Upper lobe of left lung (tissue), 4 donors: ENCODE measurements around the gene ELOVL6.

Experiments
- EP300 ChIP-seq, 4 donors: sonication (generic); formaldehyde crosslinking; IDR thresholded peaks; one replicate each; pipeline ENCODE4 v1.5.1; 2017; ENCODE audit warnings: antibody characterized with exemption in 4 of 4, control low read depth in 2 of 4
- POLR2A ChIP-seq, 4 donors: fragments of 450-650 bp; IDR thresholded peaks; one replicate each; pipeline ENCODE4 v1.5.1; 2016 to 2017; ENCODE audit warnings: antibody characterized with exemption in 4 of 4, mild to moderate bottlenecking in 2 of 4
- TF ChIP-seq, protein P1 (sequence below), 6 experiments: fragments of 450-650 bp in 4 of 6; fragments of 200-600 bp in 2 of 6; sonication (generic) in 2 of 6; IDR thresholded peaks; one replicate each; pipeline ENCODE4 v1.5.1; 2016 to 2019; ENCODE audit warnings: antibody characterized with exemption in 6 of 6

DNA sequence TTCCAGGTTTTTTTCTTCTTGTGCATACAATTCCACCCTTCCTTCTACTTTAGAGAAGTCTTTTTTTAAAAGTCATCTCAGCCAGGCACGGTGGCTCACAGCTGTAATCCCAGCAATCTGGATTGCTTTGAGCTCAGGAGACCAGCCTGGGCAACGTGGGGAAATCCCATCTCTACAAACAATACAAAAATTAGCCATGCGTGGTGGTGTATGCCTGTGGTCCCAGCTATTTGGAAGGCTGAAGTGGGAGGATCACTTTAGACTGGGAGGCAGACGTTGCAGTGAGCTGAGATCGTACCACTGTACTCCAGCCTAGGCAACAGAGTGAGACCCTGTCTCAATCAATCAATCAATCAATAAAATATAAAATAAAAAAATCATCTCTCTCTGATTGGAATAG lies 14.8 kb downstream of the ELOVL6 start:
- TF ChIP-seq, protein P1, sequence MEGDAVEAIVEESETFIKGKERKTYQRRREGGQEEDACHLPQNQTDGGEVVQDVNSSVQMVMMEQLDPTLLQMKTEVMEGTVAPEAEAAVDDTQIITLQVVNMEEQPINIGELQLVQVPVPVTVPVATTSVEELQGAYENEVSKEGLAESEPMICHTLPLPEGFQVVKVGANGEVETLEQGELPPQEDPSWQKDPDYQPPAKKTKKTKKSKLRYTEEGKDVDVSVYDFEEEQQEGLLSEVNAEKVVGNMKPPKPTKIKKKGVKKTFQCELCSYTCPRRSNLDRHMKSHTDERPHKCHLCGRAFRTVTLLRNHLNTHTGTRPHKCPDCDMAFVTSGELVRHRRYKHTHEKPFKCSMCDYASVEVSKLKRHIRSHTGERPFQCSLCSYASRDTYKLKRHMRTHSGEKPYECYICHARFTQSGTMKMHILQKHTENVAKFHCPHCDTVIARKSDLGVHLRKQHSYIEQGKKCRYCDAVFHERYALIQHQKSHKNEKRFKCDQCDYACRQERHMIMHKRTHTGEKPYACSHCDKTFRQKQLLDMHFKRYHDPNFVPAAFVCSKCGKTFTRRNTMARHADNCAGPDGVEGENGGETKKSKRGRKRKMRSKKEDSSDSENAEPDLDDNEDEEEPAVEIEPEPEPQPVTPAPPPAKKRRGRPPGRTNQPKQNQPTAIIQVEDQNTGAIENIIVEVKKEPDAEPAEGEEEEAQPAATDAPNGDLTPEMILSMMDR (IDR thresholded peaks at IDR 0.05) = no peak
- TF ChIP-seq EP300 (IDR thresholded peaks at IDR 0.05) = no peak
- no peak for TF ChIP-seq POLR2A (IDR thresholded peaks at IDR 0.05)
